ENCODE data around the gene CCDC112.

- TF ChIP-seq EZH2 (IDR thresholded peaks at IDR 0.05; ENCODE audit: low read depth, unreplicated experiment) (no peak), CTCF (conservative IDR thresholded peaks at IDR 0.05; ENCODE audit: low read depth in 2 of 2) (no peak), CREB1 (CRISPR knock-in tag; IDR thresholded peaks at IDR 0.05; ENCODE audit: low read depth) (no peak), POLR2AphosphoS5 (IDR thresholded peaks at IDR 0.05; ENCODE audit: low read depth) (peak; percentile 98), REST (IDR thresholded peaks at IDR 0.05; ENCODE audit: unreplicated experiment) (no peak)
Observed at GRCh38 chr5:115296124-115297022, at the start of gene CCDC112.

All from GM23338 (cell line).